Medulla oblongata (tissue), 1 donor: ENCODE data around the gene PWP1.
A peak's percentile ranks its signal among the peaks of the same experiment; 100 is the strongest.

Experiments used
- DNase-seq: peaks from one replicate; pipeline ENCODE4 v3.0.0-alpha.2; 2015; ENCODE audit errors: extremely low spot score

Gene PWP1

GRCh38 chr12:107735763-107736162 lies 50.2 kb downstream of the PWP1 start:
- no peak for DNase-seq

- no peak for DNase-seq
Observed at GRCh38 chr12:107736914-107737313, 51.3 kb downstream of the PWP1 start.

DNA sequence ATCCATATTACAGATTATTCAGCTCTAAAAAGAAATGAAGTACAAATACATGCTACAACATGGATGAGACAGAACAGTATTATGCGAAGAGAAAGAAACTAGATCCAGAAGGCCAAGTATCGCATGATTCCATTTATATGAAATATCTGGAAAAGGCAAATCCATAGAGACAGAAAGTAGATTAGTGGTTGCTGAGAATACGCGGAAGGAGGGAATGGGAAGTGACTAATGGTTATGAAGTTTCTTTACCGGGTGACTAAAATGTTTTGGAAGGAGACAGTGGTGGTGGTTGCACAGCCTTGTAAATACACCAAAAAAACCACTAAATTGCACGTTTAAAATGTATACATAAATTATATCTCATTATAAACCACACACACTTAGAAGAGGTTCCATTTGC lies 62.9 kb downstream of the PWP1 start:
- no peak for DNase-seq

DNA sequence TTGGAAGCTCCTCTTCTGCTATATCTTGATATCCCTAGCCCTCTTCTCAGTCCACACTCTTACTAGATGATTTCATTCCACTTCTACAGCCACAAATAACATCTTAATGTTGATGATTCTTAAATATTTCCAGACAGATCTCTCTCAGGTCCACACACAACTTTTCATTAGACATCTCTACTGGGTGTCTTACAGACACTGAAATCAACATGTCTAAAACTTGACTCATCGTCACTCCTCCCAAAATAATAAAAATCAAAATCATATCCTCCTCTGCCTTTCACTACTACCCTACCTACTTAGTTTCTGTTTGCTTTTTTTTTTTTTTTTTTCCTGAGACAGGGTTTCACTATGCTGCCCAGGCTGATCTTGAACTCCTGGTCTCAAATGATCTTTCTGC lies 63.5 kb downstream of the PWP1 start:
- no peak for DNase-seq

GRCh38 chr12:107759410-107759809 lies 73.8 kb downstream of the PWP1 start:
- no peak for DNase-seq

DNA sequence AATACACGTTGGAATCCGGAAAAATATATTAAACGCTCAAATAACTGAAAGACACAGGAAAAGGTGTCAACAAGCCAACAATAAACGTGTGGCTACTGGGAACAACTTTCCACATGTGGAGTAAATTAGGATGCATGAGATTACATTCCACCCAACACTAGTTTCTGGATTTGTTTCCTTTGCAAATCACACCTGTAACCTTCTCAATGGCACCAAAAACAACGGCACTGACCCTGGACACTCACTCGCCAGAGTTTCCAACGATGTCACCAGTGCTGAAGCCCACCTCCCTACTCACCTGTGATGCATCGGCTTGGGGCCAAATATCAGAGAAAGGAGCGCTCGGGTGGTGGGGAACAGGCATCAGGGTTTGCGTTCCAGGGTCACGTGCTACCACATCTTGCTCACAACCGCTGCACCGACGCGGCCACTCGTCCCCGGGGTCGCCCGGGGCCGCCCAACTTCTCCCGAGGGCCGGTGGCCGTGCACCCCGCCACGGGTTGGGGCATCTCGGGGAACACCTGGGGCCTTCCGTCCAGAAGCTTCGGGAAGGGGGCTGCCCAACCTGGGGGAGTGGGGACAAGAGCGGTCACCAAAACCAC lies 74.7 kb downstream of the PWP1 start:
- DNase-seq: peak; percentile 24

DNA sequence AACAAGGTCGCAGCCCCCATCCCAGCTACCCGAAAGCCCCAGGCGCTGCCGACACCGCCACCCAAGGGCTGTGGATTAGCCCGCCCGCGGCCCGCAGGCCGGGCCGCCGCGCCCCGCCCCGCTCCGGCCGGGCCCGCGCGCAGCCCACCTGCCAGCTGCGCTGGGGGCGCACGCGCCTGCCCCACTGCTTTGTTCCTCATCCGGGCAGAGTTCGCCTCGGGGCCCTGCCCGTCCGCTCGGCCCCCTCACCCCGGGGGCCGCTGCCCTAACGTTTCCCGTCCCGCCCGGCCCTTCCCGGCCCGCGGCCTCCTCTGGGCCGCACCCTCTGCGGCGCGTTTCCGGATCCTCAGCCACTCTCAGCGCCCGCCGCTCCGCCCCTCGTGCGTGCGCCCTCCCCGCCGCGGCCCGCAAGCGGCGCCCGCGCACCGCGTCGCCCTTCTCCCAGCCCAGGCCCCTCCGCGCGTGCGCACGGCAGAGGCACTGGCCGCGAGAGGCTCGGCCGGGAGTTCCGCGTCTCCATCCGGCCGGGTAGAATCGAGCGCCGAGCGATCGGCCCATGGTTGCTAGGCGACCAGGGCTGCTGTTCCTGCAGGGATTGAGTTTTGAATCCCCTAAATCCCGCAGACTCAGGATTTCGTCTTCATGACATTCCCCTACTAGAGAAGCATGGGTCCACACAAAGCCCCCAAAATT lies 75.4 kb downstream of the PWP1 start, which contains the start of gene PRDM4:
PRDM4 (minus strand) TSS at position 329 of the 693 bp plus-strand sequence. CDS start 622 bp downstream, outside the sequence.
- peak; percentile 96 for DNase-seq

GRCh38 chr12:107761502-107761904 lies 75.9 kb downstream of the PWP1 start:
- DNase-seq: no peak
